ENCODE results near the gene BAZ1B.
"Not testable (repeated sequence)": the region's sequence is repeated elsewhere in the genome, so short reads cannot be mapped to it uniquely, and the experiment has no call there.

The BAZ1B gene

DNA sequence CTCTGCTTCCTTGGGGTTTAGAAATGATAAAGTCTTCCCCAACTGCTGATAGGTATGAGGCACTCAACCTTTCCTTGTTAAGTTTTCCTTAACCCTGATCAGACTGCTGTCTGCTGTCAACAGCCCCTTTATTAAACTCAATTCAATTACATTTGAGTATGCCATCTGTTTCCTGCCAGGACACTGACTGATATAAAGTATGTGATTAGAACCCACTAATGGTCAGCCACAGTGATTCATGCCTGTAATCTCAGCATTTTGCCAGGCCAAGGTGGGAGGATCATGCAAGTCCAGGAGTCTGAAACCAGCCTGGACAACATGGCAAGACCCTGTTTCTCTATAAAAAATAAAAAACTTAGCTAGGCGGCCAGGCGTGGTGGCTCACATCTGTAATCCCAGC is 18.1 kb downstream of the BAZ1B start:
- DNase-seq = no peak

DNA sequence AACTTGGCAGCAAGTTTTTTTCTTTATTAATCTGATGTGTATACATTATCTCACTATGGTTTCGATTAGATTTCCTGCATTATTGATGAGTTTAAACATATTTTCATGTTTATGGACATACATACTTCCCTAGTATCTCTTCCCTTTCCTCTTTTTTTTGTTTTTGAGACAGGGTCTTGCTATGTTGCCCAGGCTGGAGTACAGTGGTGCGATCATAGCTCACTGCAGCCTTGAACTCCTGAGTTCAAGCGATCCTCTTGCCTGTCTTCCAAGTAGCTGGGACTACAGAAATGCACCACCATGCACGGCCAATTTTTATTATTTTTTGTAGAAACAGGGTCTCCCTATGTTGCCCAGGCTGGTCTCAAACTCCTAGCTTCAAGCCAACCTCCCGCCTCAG is 18.9 kb downstream of the BAZ1B start:
- DNase-seq = no peak

DNA sequence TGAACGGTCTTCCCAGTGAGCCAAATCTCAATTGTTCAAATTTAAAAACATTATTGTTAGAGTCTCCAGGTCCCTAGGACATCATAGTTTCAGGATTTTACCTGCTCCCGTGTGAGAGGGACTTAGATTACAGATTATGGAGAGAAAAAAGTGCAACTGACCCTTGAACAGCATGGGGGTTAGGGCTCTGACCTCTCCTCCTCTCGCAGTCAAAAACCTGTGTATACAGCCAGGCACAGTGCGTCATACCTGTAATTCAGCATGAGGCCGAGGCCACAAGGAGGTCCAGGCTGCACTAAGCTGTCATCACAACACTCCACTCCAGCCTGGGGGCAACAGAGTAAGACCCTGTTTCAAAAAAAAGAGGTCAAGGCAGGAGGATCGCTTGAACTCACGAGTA is 25.5 kb downstream of the BAZ1B start:
- no peak for DNase-seq

DNA sequence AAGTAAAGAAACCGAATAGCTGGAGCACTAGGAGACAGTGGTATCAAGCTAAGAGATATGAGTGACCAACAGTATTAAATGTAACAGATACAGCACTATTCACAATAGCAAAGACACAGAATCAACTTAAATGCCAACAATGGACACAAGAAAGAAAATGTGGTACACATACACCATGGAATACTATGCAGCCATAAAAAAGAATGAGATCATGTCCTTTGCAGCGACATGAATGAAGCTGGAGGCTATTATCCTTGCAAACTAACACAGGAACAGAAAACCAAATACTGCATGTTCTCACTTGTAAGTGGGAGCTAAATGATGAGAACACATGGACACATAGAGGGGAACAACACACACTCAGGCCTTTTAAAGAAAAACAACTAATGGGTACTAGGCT is 26.6 kb downstream of the BAZ1B start:
- DNase-seq = not testable (repeated sequence)

DNA sequence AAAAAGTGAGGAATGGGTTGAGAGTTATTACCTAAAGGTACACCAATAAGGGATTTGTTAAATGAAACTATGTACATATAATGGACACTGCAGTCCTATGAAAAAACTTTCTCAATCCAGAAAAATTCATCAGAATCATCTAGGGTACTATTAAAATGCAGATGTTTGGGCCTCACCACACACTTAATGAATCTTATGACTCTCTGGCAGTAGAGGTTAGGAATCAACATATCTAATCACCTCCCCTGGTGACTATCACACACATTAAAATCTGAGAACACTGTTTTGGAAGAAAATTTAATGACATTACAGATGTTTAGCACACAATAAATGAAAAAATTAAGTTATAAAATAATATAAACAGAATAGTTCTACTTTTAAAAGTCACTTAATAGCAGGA is 32.1 kb downstream of the BAZ1B start:
- no peak for DNase-seq

DNA sequence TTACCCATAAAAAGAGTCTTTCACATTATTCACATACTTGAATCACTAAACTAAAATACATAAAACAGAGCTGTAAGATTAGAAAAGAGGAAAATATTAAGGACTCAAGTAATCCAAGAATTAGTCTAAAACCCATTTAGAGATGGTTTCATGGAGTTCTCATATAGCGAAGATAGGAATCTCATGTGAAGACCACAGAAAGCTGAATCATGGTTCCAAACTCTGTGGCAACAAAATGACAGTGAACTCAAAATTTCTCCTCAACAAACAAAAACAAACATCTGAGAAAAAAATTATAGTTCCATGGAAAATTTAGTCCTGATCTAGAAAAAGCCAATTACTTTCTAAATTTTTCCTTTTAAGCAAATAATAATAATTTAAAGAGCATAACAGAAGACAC is 34.6 kb downstream of the BAZ1B start:
- no peak for DNase-seq

DNA sequence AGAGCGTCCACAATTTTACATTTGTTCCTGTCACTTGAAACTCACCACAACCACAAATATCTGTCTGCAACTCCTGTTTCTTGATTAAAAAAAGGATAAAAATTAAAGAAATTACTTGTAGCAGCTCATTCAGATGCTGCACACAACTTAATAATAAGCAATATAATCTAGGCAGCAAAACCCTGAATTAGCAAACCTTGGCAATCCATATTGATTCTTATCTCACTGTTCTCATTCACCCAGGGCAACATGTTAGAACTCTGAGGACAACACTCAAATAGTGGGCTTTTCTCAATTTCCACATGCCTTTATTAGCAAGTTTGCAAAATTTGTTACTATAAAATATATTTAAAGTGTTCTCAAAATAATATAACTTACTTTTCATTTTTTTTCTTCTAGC is 38.9 kb downstream of the BAZ1B start:
- DNase-seq = no peak

DNA sequence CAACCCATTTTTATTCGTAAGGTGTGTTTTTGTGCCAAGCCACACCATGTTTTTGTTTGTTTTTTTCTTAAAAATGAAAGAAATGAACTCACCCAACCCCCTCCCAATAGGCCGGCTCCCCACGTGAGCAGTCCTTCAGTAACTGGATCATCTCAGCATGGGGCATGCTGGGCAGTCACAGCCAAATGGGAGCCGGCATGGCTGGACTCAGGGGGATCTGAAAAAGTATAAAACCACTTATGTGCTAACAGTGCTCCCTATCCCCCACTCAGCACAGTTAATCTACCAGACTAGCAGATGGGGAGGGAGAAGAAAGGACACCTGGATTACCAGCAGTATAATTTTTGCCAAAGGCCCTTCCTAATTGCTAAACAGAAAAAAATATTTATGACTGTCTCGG is 39.3 kb downstream of the BAZ1B start:
- DNase-seq = no peak

DNA sequence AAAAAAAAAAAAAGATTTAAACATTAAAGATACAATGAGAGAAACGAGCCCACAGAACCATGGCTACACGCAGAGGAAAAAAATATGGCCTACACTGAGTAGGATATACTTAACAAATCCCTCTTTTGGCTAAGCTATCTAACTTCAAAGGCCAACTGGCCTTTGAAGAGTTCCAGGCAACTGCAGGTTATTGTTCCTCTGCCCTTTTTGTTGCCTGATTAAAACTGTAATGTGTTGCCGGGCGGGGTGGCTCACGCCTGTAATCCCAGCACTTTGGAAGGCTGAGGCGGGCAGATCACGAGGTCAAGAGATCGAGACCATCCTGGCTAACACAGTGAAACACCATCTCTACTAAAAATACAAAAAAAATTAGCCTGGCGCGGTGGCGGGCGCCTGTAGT is 40.6 kb downstream of the BAZ1B start:
- DNase-seq = not testable (repeated sequence)

DNA sequence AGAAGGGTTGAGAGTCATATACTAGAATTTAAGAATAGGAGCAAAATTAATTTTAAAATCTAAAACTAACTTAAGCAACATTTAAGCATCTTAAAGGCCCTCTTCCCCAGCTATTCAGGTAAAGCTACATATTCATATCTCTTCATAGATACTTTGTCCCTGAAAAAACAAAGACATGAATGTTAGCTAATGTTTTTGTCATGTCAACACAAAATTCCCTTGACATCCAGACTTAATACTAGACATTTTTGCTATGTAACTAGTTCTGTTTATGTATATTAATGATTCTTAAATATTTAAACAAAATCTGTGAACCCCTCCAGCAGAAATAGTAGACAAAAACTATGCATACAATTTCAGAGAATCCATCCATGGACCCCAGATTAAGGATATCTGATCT is 43.5 kb downstream of the BAZ1B start:
- DNase-seq = no peak

DNA sequence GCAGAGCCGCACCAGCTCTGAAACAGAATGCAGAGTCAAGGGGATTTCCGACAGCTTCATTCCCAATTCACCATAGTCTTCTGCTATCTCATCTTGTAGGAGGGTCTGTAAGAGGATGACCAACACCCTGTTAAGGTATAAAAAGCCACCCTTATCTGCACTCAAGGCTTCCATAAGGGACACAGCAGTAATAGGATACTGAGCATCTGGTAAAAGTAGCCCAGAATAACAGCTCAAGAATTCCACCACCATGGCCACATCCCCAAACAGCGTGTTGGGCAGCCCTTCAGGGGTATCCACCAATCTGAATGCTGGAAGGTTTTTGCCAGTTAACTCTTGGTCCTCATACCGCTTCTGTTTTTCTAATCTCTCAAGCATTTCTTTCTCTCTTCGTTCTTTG is 44.7 kb downstream of the BAZ1B start:
- DNase-seq = no peak

DNA sequence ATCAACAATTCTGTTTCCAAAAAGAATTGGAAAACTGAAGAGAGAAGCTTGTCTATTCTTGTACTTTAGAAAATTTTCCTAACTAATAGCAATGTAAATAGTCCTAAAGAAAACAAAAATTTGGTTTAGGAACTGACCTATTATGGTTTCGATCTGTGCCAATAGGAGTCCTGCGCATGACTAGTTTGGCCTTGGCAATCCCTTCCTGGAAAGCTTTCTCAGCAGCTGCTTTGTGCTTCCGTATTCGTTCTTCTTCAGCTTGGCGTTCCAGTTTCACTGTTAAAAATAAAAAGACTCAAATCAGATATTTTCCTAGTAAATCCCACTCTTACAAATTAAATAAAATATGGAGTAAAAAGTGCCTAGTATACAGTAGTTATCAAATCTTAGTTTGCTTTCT is 51.9 kb downstream of the BAZ1B start:
- no peak for DNase-seq

DNA sequence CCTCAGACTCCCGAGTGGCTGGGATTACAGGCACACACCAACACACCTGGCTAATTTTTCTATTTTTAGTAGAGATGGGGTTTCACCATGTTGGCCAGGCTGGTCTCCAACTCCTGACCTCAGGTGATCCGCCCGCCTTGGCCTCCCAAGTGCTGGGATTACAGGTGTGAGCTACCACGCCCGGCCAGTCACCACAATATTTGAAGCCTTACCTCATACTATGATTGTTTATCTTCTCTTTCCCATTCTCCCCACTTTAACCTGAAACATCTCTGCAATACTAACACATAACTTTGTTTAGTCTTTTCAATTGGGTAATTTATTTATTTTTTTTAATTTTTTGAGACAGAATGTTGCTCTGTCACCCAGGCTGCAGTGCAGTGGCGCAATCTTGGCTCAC is 55.0 kb downstream of the BAZ1B start:
- DNase-seq = not testable (repeated sequence)

DNA sequence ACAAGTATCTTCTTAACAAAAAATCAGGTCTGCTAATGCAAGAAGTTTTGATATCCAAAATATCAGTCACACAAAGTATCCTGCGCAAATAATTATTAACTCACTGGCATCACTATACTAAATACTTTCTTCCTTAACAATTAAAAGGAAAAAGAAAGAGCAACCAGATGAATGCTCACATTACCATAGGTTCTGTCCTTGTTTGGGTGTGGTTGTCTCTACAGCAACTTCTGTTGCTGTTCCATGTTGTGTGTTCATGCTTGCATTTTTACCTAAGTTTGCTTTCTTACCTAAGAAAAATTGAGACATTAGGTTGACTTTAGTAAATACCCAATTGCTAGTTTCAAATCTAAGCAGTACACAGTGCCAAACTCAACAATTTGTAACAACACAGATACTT is 56.0 kb downstream of the BAZ1B start:
- no peak for DNase-seq

DNA sequence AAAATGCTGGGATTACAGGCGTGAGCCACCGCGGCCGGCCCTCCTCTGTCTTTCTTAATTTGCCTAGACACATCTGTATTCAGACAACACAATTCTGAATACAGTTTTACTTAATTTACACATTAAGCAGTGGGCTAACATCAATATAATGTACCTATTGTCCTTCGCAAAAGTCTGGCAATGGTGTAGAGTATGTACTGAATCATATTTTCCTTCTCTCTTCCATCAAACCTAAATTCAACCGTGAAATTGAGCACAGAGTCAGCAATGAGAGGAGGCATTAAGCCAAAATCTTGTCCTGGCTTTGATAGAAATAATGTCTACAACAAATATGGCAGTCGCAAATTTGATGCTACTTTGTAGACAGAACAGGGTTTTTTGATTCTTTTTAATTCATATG is 58.1 kb downstream of the BAZ1B start:
- no peak for DNase-seq

DNA sequence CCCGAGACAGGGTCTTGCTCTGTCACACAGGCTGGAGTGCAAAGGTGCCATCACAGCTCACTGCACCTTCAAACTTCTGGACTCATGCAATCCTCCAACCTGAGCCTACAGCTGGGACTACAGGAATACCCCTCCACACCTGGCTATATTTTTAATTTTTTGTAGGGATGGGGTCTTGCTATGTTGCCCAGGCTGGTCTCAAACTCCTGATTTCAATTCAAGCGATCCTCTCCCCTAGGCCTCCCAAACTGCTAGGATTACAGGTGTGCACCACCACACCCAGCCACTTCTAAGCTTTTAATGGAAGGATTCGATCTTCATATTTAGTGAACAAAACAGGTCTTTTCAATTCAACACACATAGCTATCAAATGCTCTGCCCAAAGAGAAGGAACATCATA is 58.8 kb downstream of the BAZ1B start:
- DNase-seq = no peak

DNA sequence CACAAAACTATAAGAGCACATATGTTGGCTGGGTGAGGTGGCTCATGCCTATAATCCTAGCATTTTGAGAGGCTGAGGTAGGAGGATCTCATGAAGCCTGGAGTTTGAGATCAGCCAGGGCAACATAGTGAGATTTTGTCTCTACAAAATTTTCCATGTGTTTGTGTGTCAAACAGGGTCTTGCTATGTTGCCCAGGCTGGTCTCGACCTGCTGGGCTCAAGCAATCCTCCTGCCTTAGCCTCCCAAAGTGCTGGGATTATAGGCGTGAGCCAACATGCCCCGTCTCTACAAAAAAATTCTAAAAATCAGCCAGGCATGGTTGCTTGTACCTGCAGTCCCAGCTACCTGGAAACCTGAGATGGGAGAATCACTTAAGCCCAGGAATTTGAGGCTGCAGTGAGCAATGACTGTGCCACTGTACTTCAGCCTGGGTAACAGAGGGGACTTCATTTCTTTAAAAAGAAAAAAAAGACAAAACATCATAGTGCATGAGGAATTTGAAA is 60.3 kb downstream of the BAZ1B start:
- DNase-seq = no peak

DNA sequence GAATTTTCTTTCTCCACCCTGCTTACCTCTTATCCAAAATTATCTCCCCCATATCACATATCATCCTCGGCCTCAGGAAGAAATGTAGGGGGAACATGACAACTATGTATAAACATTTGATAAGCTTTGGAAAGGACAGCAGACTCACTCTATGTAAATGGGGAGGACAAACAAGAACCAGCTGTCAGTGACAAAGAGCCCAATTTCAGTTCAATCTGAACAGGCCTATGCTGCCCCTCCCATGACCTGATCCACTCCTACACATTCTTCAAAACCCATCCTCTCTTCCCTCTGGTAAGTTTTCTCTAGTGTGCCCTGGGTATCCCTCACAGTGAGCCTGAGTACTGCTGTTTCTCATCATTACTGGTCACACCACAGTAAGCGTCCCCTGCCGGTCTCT is 67.7 kb downstream of the BAZ1B start:
- DNase-seq = no peak

DNA sequence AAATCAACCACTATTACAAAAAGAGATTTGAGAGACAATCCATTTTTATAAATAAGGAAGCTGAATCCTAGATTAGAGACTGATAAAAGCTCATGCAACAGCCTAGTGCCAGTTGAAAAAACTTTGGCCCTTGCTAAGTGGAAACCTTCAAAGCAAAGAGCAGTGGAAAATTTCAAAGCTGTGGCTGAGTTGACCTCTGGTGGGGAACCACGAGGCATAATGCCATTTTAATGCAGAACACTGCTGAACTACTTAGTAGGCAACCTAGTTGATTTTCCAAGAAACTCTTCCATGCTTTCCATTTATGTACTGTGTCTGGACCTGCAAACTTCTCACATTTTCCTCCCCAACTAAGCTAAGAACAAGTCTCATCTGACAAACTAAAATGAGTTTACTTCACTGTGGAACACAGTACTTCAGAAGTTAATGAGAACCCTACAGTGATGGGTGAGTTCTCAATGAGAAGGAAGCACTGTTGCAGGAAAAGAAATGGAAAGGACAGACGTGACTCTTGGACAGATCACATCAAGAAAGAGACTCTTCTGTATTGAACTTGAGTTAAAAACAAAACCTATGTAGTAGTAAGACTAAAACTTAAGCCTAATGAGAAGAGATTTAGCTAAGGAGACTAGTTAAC is 69.0 kb downstream of the BAZ1B start:
- no peak for DNase-seq

DNA sequence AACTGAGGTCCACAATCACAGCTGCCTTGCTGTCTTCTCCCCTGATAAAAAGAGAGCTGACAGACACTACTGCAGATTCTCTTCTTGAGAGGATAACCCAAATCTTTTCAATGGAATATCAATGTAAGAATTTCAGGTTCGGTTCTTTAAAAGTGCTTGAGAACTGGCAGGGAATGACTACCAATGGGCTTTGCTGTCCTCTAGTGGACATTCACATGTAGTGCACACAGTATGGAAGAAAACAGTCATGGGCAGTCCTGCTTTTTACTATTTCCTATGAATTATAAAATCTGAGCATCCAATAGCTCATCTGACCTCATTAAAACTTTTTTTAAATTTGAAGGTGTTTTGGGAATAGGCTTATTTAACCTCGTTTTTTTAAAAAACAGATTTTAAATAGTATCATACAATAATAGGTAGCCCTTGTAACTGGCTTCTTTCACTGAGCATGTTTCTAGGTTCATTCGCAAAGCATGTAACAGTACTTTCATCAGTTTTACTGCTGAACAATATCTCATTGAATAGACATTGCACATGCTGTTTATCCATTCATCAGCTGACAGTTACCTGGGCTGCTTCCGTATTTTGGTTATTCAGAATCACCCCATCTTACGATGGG is 70.2 kb downstream of the BAZ1B start:
- no peak for DNase-seq

DNA sequence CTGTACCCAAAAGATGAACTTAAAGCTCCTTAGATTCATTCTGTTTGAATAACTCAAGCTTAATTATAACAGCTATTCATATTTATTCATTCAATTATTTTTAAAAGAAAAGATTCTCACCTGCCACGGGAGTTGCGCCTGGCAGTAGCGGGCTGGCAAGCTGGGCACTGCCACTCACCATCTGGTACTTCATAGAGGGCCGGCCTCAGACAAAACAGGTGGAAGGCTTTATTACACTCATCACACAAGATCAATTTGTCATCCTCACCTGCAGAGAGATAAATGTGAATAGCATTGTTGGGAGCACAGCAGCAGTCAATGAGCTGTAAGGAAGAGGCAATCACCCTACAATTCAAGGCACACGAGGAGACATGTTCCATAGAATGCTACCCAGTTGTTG is 72.7 kb downstream of the BAZ1B start:
- DNase-seq = no peak

DNA sequence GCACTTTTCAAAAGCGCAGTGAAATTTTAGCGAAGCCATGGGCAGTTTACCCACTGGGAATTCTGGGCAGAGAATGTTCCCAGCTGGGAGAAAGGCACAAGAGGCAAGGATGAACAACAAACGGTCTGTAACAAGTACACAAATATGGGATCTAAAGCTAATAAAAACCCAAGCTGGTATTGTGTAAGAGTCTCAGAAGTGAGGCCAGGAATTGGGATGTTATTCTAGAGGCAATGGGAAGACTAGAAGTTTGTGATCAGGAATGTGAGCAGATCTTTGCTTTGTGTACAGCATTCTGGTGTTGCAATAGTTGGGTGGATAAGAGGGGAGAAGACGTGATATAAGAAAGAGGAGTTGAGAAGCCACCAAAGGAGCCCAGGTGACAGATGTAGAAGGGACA is 73.5 kb downstream of the BAZ1B start:
- DNase-seq = no peak

DNA sequence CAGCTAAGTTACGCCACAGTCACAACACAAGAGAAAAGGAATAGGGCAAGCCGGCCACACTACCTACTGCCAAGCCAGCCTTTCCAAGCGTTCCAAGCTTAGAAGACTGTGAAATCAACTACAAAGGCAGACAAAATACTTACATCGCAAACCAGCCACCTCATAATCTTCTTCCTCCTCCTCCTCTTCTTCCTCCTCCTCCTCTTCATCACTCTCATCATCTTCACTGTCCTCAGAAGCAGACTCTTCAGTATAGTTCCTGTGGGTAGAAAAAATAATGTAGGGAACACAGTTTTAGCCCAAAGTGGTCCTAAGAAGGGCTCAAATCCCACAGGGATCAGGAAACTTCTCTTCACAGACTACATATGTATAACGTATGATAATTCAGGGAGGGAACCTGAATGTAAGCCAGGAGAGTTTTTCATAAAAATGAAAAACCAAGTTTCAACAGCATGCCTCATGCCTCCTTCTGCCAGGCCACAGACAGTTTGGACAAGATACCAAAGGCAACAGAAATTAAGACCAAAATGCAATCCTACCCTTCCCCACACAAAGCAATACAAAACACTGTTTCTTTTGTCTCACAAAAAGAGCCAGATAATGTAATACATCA is 74.9 kb downstream of the BAZ1B start:
- no peak for DNase-seq

DNA sequence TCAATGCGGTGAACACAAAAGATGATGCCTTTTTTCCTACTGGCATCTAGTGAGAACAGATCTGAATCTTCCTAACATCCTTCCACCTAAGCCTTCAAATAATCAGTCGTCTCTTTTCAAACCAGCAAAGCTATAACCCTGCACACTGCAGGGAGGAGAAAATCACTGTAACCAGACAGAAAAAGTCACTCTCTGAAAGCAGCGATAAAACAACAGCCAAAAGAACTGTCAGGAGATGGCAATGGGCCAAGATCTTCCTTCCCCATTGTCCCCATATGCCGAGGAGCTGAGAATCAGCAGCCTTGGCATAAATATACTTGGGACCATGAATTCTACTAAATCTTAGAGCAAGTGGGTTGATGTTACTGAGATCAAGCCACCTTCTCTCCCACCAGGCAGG is 75.4 kb downstream of the BAZ1B start:
- DNase-seq = no peak
